Immature natural killer cell (primary cell): ENCODE results near the gene SESN1. TPM values are rescaled to one million over a fixed set of nuclear protein-coding genes. Genes with fewer than 3 reads are reported as not detected.
A peak's percentile ranks its signal among the peaks of the same experiment; 100 is the strongest.

Source experiments
- DNase-seq, 3 donors: peaks; one replicate each; pipeline ENCODE4 v3.0.0; 2022; ENCODE audit warnings: mixed read lengths in 1 of 3
- H3K27ac Mint-ChIP-seq, 6 donors: one replicate each; pipeline ENCODE4 v1.8.0; 2020; ENCODE audit warnings: mixed read lengths in 6 of 6, mild to moderate bottlenecking in 5 of 6, inconsistent platforms in 4 of 6, moderate library complexity in 3 of 6
- H3K27me3 Mint-ChIP-seq, 3 donors: one replicate each; pipeline ENCODE4 v1.8.0; 2020 to 2021; ENCODE audit warnings: low read depth in 3 of 3, mild to moderate bottlenecking in 3 of 3, mixed read lengths in 3 of 3, moderate library complexity in 3 of 3, inconsistent platforms in 1 of 3
- H3K36me3 Mint-ChIP-seq, 3 donors: one replicate each; pipeline ENCODE4 v1.8.0; 2020; ENCODE audit warnings: mixed read lengths in 3 of 3, inconsistent platforms in 2 of 3, mild to moderate bottlenecking in 2 of 3
- H3K4me1 Mint-ChIP-seq, 2 donors: one replicate each; pipeline ENCODE4 v1.8.0; 2020; ENCODE audit warnings: inconsistent platforms in 2 of 2, mild to moderate bottlenecking in 2 of 2, mixed read lengths in 2 of 2, moderate library complexity in 1 of 2
- H3K4me3 Mint-ChIP-seq, 5 donors: one replicate each; pipeline ENCODE4 v1.8.0; 2020; ENCODE audit warnings: mild to moderate bottlenecking in 5 of 5, mixed read lengths in 5 of 5, inconsistent platforms in 3 of 5, moderate library complexity in 3 of 5
- H3K9me3 Mint-ChIP-seq, 6 donors: one replicate each; pipeline ENCODE4 v1.8.0; 2020; ENCODE audit warnings: mild to moderate bottlenecking in 6 of 6, mixed read lengths in 6 of 6, inconsistent platforms in 4 of 6, moderate library complexity in 3 of 6
- polyA plus RNA-seq, 3 donors: library from polyadenylated mRNA; unstranded; fragments of 300-500 nt; fragmentation: Illumina TruSeq; gene quantifications; one replicate each; pipeline ENCODE4 v1.2.3, GENCODE V29; 2021

Gene SESN1
- polyA plus RNA-seq, 3 donors from 2014 or later = 14.9 to 26.4 (median 20.9) TPM

DNA sequence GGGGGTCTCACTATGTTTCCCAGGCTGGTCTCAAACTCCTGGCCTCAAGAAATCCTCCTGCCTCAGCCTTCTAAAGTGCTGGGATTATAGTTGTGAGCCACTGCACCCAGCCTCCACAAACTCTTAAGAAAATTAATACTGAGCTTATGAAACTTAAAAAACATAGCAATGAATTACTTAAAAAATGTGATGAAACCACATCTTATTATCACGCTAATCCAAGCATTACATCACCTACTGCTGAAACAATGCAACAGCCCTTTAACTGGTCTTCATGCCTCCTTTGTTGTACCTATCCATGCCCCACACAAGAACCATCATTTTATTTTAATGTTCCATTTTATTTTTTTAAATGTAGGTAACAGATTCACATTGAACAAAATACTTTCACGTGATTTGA, 24.9 kb downstream of the SESN1 start:
- H3K4me1 Mint-ChIP-seq = peaks cover 44 to 54% of the 10 kb centered on the region in 2 donors
- no peak for DNase-seq
- peaks cover 0 to 2% (median 0%) of the 10 kb centered on the region in 6 donors for H3K9me3 Mint-ChIP-seq
- peak overlapping the region; percentile 31 to 79 (median 60) for H3K27ac Mint-ChIP-seq
- H3K36me3 Mint-ChIP-seq = no peaks in the 10 kb centered on the region
- peak overlapping the region in 1 of 5 donors; percentile 18 for H3K4me3 Mint-ChIP-seq
- H3K27me3 Mint-ChIP-seq = peaks cover 0 to 2% (median 0%) of the 10 kb centered on the region in 3 donors

DNA sequence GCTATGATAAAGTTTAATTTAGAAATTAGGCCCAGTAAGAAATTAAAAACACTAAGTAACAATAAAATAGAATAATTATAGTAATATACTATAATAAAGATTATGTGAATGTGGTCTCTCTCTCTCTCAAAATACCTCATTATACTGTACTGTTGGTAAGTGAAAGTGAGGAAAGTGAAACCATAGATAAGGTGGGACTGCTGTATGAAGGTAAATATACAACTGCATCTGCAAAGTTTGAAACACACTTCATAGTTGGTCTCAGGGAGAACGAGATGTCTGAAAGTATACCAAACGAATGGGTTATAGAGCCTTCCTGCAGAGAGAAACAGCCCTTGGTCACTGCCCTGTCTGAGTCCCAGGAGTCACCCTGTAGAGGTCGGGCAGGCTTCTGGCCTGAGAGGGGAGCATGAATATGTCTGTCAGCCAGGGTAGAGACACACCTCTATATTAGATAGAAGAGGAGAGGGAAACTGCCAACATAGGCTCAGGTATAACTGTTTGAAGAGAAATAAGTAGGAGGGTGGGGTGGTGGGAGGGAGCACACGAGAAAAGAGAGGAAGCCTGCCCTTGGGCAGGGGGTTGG, 31.8 kb downstream of the SESN1 start:
- peak overlapping the region in 3 of 6 donors; percentile 1 to 58 (median 32) for H3K27ac Mint-ChIP-seq
- DNase-seq = no peak
- H3K4me1 Mint-ChIP-seq = peaks cover 42 to 50% of the 10 kb centered on the region in 2 donors
- H3K36me3 Mint-ChIP-seq = peaks cover 0 to 4% (median 0%) of the 10 kb centered on the region in 3 donors
- no peaks in the 10 kb centered on the region for H3K9me3 Mint-ChIP-seq
- H3K4me3 Mint-ChIP-seq = peak overlapping the region in 1 of 5 donors; percentile 5
- H3K27me3 Mint-ChIP-seq = no peaks in the 10 kb centered on the region

DNA sequence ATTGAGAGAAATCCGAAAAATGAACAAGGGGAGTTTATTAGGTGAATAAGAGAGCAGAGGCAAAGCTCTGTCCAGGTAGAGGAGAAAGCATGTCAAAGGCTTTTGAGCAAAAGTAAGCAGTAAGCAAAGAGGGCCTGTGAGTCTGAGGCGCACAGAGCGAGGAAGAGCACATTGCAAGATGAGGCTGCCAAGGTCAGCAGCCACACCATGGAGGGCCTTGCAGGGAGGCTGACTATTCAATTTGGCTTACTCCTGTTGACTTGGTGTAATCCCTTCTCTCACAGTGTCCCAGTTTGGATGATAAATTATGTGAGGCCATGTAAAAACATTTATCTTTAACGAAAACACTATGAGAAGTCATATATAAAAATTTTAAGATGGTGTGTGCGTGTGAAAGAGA, 32.4 kb downstream of the SESN1 start:
- no peak for DNase-seq
- Mint-ChIP-seq H3K9me3 (no peaks in the 10 kb centered on the region), H3K4me3 (no peak overlapping the region), H3K36me3 (peaks cover 0 to 4% (median 0%) of the 10 kb centered on the region in 3 donors), H3K27ac (peak overlapping the region in 5 of 6 donors; percentile 31 to 58 (median 33)), H3K4me1 (peaks cover 45 to 50% of the 10 kb centered on the region in 2 donors), H3K27me3 (no peaks in the 10 kb centered on the region)

DNA sequence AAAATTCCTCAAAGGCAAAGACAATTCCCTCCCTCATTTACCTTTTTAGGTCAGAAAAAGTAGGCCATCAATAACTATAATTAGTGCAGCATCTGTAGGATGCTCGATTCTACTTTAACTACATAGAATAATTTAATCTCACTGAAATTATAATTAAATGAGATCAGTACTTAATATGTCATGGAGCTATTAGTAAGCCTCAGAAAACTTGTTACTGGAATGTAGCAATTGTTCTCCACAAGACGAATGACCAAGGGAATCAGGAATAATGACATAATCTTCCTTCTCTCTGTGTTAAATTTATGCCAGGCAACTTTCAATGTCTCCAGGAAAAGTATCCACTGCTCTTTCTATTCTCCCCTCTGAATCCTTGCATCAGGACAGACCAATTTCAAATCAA, 34.1 kb downstream of the SESN1 start:
- H3K9me3 Mint-ChIP-seq = no peaks in the 10 kb centered on the region

DNA sequence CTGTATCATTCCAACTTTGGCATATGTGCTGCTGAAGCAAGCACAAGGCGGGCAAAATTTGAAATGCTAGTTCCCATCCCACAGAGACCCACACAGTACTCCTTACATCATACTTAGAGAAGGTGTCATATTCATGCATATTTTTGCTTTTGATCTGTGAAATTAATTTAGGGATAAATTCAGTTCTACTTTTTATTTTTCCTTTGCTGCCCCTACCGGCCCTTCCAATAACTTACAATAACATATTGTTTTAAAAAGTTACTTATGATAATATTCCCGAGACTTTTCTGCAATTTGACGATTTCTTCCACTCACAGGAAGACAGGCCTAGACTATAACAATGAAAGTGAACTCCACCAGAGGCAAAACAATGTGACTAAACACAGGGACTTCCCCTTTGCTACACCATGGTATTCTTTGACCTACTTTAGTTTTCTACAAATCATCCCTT, 35.0 kb downstream of the SESN1 start:
- Mint-ChIP-seq H3K36me3 (peaks cover 0 to 4% (median 3%) of the 10 kb centered on the region in 3 donors), H3K4me3 (peak overlapping the region; percentile 69 to 80 (median 74)), H3K4me1 (peaks cover 46 to 57% of the 10 kb centered on the region in 2 donors), H3K27ac (peak overlapping the region; percentile 94 to 97 (median 97)), H3K9me3 (no peaks in the 10 kb centered on the region), H3K27me3 (no peaks in the 10 kb centered on the region)
- DNase-seq = peak; percentile 51 to 61 (median 55)

More for the DNA sequence above, 34.1 kb downstream of the SESN1 start:
- H3K4me3 Mint-ChIP-seq = peak overlapping the region in 2 of 5 donors; percentile 23 to 43
- DNase-seq = no peak
- H3K27ac Mint-ChIP-seq = peak overlapping the region; percentile 57 to 97 (median 88)
- H3K36me3 Mint-ChIP-seq = peaks cover 0 to 4% (median 3%) of the 10 kb centered on the region in 3 donors
- H3K4me1 Mint-ChIP-seq = peaks cover 46 to 57% of the 10 kb centered on the region in 2 donors
- H3K27me3 Mint-ChIP-seq = no peaks in the 10 kb centered on the region

DNA sequence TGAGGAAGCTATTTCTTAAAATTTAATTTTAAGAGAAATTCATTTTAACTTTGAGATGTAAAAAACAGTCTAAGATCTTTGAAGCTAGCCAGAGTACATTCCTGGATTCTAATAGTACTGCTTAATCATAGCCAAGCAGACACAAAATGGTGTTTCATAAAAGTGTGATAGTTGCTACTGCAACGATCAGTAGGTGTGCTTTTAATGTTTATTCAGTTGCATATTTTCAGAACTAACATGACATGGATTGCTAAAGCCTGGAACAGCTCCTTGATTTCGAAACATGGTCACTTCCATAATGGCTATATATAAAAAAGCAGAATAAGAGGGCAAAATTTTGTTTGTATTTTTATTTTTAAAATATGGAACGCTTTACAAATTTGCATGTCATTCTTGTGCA, 35.5 kb downstream of the SESN1 start:
- H3K36me3 Mint-ChIP-seq = peaks cover 0 to 4% (median 3%) of the 10 kb centered on the region in 3 donors
- peaks cover 46 to 57% of the 10 kb centered on the region in 2 donors for H3K4me1 Mint-ChIP-seq
- peak overlapping the region; percentile 94 to 97 (median 97) for H3K27ac Mint-ChIP-seq
- H3K9me3 Mint-ChIP-seq = no peaks in the 10 kb centered on the region
- no peak for DNase-seq
- H3K4me3 Mint-ChIP-seq = peak overlapping the region; percentile 69 to 80 (median 74)
- no peaks in the 10 kb centered on the region for H3K27me3 Mint-ChIP-seq

DNA sequence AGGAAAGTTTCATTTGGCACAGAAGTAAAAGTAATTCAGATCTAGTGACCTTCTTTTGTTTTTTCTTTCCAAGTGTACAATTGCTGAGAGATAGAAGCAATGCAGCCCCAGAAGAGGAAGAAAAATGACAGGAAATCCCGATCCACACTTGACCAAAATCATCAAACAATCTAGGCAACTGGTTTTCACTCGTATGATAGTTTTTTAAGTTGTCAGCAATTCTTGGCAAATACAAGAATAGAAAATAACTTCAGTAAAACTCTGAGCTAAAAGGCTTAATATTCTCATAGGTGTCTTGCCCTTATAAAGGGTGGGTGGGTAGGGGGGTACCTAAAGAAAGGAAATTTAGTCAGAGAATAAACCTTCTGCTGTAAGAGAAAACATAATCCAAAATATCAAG, 36.0 kb downstream of the SESN1 start:
- Mint-ChIP-seq H3K4me1 (peaks cover 46 to 55% of the 10 kb centered on the region in 2 donors), H3K27ac (peak overlapping the region; percentile 94 to 97 (median 97)), H3K36me3 (peaks cover 0 to 4% (median 3%) of the 10 kb centered on the region in 3 donors)

DNA sequence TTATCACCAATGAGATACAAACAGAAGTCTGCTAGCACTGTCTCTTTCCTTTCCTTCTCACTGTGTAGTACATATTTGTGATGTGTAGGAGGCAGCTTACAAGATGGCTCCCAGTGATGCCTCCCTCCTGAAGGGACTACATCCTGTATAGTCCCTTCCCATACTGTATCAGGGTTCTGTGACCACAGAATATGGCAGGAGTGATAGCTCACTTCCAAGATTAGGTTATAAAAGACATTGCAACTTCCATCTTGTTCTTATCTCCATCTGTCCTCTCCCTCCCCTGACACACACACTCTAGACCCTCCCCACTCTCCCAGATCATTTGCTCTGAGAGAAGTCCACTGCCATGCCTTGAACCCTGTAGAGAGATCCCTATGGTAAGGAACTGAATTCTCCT, 38.0 kb downstream of the SESN1 start:
- H3K9me3 Mint-ChIP-seq = no peaks in the 10 kb centered on the region
- no peak overlapping the region for H3K4me3 Mint-ChIP-seq
- peak overlapping the region in 2 of 6 donors; percentile 1 to 17 for H3K27ac Mint-ChIP-seq
- peaks cover 0 to 4% (median 3%) of the 10 kb centered on the region in 3 donors for H3K36me3 Mint-ChIP-seq
- H3K27me3 Mint-ChIP-seq = peaks cover 0 to 3% (median 2%) of the 10 kb centered on the region in 3 donors
- peaks cover 33 to 55% of the 10 kb centered on the region in 2 donors for H3K4me1 Mint-ChIP-seq
- DNase-seq = no peak

More for the DNA sequence above, 36.0 kb downstream of the SESN1 start:
- Mint-ChIP-seq H3K9me3 (no peaks in the 10 kb centered on the region), H3K4me3 (peak overlapping the region in 4 of 5 donors; percentile 19 to 80 (median 52)), H3K27me3 (no peaks in the 10 kb centered on the region)
- DNase-seq = no peak

DNA sequence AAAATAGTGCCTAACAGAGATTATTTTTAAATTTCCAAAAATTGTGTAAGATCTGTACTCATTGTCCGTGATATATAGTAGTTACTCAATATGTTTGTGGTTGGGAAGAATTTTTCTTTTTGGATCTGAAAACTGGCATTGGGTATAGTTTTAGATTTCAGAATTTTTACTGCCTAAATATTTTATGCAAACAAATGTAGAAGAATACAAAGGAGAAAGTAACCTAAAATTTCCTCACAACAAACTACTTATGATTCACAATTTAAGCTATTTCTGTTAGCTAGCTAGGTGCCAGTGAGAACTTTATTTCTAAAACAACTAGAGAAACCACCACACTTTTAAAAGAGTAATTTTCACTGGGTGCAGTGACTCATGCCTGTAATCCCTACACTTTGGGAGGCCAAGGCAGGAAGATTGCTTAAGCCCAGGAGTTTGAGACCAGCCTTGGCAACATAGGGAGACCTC, 38.8 kb downstream of the SESN1 start:
- peaks cover 0 to 4% (median 3%) of the 10 kb centered on the region in 3 donors for H3K36me3 Mint-ChIP-seq
- H3K27ac Mint-ChIP-seq = peak overlapping the region in 1 of 6 donors; percentile 7

DNA sequence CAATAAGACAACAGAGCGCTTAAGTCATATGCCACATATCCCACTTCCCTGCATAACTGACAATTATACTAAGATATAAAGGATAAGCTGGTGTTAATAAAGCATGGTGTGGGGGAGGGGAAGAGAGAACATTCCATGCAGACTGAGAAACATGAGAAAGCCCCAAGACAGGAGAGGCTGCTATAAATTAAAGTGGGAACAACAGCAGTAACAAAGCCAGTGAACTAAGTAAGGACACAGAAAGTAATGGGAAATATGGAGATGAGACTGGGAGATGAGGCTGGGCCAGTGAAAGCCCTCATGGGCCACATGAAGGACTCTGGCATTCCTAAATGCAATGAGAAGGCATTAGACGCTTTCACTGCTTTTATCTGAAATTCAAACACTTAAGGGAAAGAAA, 41.3 kb downstream of the SESN1 start:
- peaks cover 19 to 52% of the 10 kb centered on the region in 2 donors for H3K4me1 Mint-ChIP-seq
- H3K36me3 Mint-ChIP-seq = peaks cover 0 to 6% (median 0%) of the 10 kb centered on the region in 3 donors
- H3K9me3 Mint-ChIP-seq = no peaks in the 10 kb centered on the region
- no peak overlapping the region for H3K27ac Mint-ChIP-seq
- DNase-seq = no peak
- H3K27me3 Mint-ChIP-seq = peaks cover 0 to 3% (median 2%) of the 10 kb centered on the region in 3 donors
- no peak overlapping the region for H3K4me3 Mint-ChIP-seq

More for the DNA sequence above, 38.8 kb downstream of the SESN1 start:
- DNase-seq = no peak
- H3K27me3 Mint-ChIP-seq = peaks cover 0 to 3% (median 2%) of the 10 kb centered on the region in 3 donors
- H3K9me3 Mint-ChIP-seq = no peaks in the 10 kb centered on the region
- H3K4me1 Mint-ChIP-seq = peaks cover 32 to 57% of the 10 kb centered on the region in 2 donors
- H3K4me3 Mint-ChIP-seq = no peak overlapping the region

DNA sequence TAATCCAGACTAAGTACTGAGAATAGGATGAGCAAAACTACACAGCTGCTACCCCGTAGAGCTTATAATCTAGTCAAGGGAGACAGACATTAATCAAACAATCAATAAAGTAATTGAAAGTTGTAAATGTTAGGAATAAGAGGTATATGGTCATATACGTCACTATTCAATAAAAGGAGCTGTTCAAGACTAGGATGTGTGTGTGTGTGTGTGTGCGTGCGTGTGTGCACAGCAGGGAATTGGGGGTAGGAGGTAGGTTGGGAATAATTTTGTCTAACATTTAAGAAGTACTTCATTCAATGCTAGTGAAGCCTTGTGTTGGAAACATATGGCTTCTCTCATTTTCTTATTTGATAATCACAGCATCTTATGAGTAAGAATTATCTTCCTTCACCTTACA, 41.8 kb downstream of the SESN1 start:
- Mint-ChIP-seq H3K4me1 (peaks cover 22 to 54% of the 10 kb centered on the region in 2 donors), H3K27ac (peak overlapping the region in 1 of 6 donors; percentile 23), H3K9me3 (no peaks in the 10 kb centered on the region), H3K4me3 (no peak overlapping the region), H3K36me3 (peaks cover 0 to 6% (median 0%) of the 10 kb centered on the region in 3 donors), H3K27me3 (peaks cover 0 to 3% (median 2%) of the 10 kb centered on the region in 3 donors)
- no peak for DNase-seq

DNA sequence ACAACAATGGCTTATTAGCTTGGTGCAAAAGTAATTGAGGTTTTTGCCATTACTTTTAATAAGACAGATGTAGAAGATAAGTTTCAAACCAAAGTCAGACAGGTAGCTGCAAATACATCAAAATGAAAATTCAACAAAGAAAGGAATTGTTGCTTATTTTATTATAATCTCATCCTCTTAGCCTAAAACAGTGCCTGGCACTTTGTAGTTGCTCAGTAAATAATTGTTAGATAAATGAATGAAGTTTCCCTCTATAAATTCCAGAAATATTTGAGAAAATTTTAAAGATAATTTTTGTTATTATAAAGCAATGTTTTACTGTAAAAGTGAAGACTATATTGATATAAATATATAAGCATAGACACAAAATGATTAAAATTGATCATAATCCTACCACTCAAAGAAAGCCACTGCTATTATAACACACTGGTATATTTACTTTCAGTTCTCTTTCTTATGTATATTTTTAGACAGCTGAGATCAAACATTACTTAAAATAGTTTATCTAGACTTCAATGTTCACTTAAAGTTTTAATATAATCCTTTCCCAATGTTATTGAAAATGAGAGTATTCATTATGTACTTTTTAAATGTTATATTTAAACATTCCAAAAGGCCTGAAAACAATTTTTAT, 42.5 kb downstream of the SESN1 start:
- Mint-ChIP-seq H3K4me1 (peaks cover 19 to 55% of the 10 kb centered on the region in 2 donors), H3K36me3 (peaks cover 0 to 6% (median 0%) of the 10 kb centered on the region in 3 donors), H3K4me3 (no peak overlapping the region), H3K27ac (no peak overlapping the region), H3K27me3 (peaks cover 0 to 3% (median 2%) of the 10 kb centered on the region in 3 donors), H3K9me3 (no peaks in the 10 kb centered on the region)
- no peak for DNase-seq

DNA sequence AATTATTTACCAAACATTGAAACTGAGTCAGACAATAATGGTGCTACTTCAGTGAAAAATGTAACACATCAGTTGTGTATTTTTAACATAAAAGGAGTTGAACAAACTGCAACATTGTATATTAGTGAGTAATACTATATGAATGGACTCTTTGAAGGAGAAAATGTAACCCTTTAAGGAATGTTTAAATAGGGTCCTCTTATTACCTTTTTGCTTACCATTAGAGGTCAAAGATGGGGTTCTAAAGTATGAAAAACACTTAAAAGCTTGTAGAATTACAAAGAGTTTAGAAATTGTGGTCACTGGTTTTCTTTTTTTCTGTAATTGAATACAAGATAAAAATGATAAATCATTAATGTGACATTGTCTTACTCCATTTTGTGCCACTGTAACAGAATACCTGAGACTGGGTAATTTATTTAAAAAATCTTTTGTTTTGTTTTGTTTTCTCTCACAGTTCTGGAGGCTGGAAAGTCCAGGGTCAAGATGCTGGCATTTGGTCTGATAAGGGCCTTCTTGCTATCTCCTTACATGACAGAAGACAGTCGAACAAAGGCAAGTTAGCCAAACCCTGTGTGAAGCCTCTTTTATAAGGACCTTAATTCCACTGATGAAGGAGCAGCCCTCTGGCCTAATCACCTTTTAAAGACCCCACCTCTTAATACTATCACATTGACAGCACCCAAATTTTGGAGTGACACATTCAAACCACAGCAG, 43.2 kb downstream of the SESN1 start:
- peaks cover 0 to 3% (median 0%) of the 10 kb centered on the region in 3 donors for H3K36me3 Mint-ChIP-seq

More for the DNA sequence above, 43.2 kb downstream of the SESN1 start:
- H3K27me3 Mint-ChIP-seq = peaks cover 0 to 3% (median 2%) of the 10 kb centered on the region in 3 donors
- H3K9me3 Mint-ChIP-seq = no peaks in the 10 kb centered on the region
- no peak overlapping the region for H3K27ac Mint-ChIP-seq
- no peak overlapping the region for H3K4me3 Mint-ChIP-seq
- DNase-seq = no peak
- peaks cover 17 to 48% of the 10 kb centered on the region in 2 donors for H3K4me1 Mint-ChIP-seq
